ENCODE data around the gene SLC17A5.
A peak's percentile ranks its signal among the peaks of the same experiment; 100 is the strongest.
"Not testable (repeated sequence)": the region's sequence is repeated elsewhere in the genome, so short reads cannot be mapped to it uniquely, and the experiment has no call there.

Gene SLC17A5

GRCh38 chr6:73653571-73654424 is at the start of gene SLC17A5:
Gene SLC17A5, minus strand, starts transcription at chr6:73653992. Its CDS starts 106 bp downstream, at chr6:73653886.
- peak; percentile 94 for DNase-seq (ENCODE audit: low spot score)

- DNase-seq (ENCODE audit: low spot score): no peak
Observed at GRCh38 chr6:73703466-73703865, 49.7 kb upstream of the SLC17A5 start.

GRCh38 chr6:73702444-73702843 is 48.7 kb upstream of the SLC17A5 start:
- DNase-seq (ENCODE audit: low spot score): no peak

- DNase-seq (ENCODE audit: low spot score): no peak
Observed at GRCh38 chr6:73699676-73700459, 46.1 kb upstream of the SLC17A5 start.

- peak; percentile 40 for DNase-seq (ENCODE audit: low spot score)
Observed at GRCh38 chr6:73696966-73697655, 43.3 kb upstream of the SLC17A5 start.

GRCh38 chr6:73695619-73696421 is 42.0 kb upstream of the SLC17A5 start, which contains the start of gene CD109:
Gene CD109, plus strand, starts transcription at chr6:73696203. Its CDS starts 13 bp downstream, at chr6:73696216.
- peak; percentile 83 for DNase-seq (ENCODE audit: low spot score)

GRCh38 chr6:73694711-73695411 is 41.1 kb upstream of the SLC17A5 start:
- peak; percentile 48 for DNase-seq (ENCODE audit: low spot score)

- peak; percentile 53 for DNase-seq (ENCODE audit: low spot score)
Observed at GRCh38 chr6:73691512-73691911, 37.7 kb upstream of the SLC17A5 start.

GRCh38 chr6:73690056-73690455 is 36.3 kb upstream of the SLC17A5 start:
- no peak for DNase-seq (ENCODE audit: low spot score)

- DNase-seq (ENCODE audit: low spot score): no peak
Observed at GRCh38 chr6:73688351-73688750, 34.6 kb upstream of the SLC17A5 start.

- DNase-seq (ENCODE audit: low spot score): not testable (repeated sequence)
Observed at GRCh38 chr6:73683574-73683973, 29.8 kb upstream of the SLC17A5 start.

- DNase-seq (ENCODE audit: low spot score): no peak
Observed at GRCh38 chr6:73680289-73680918, 26.6 kb upstream of the SLC17A5 start.

- not testable (repeated sequence) for DNase-seq (ENCODE audit: low spot score)
Observed at GRCh38 chr6:73679846-73680245, 26.1 kb upstream of the SLC17A5 start.

GRCh38 chr6:73679009-73679408 is 25.2 kb upstream of the SLC17A5 start:
- no peak for DNase-seq (ENCODE audit: low spot score)

GRCh38 chr6:73675466-73676098 is 21.8 kb upstream of the SLC17A5 start:
- DNase-seq (ENCODE audit: low spot score): peak; percentile 88

GRCh38 chr6:73671911-73672685 is 18.3 kb upstream of the SLC17A5 start:
- no peak for DNase-seq (ENCODE audit: low spot score)

- no peak for DNase-seq (ENCODE audit: low spot score)
Observed at GRCh38 chr6:73669005-73669404, 15.2 kb upstream of the SLC17A5 start.

GRCh38 chr6:73667798-73668197 is 14.0 kb upstream of the SLC17A5 start:
- DNase-seq (ENCODE audit: low spot score): no peak

- no peak for DNase-seq (ENCODE audit: low spot score)
Observed at GRCh38 chr6:73666393-73666792, 12.6 kb upstream of the SLC17A5 start.

Data from activated CD4-positive, alpha-beta T cell treated with anti-CD3 and anti-CD28 coated beads, Interleukin-2, Interleukin-4, amounts not matched to agents 100 ng/mL and 50 ng/mL, durations not matched to agents 16 hours and 8 hours (primary cell).